GM18519 (cell line): ENCODE results near the gene CAPZB.

ENCODE experiments used
- ATAC-seq: cut with Tn5 transposase; IDR thresholded peaks from one replicate; pipeline ENCODE4 v1.9.1; 2021; ENCODE audit warnings: mild to moderate bottlenecking, moderate library complexity; ENCODE audit not compliant: unreplicated experiment, low FRiP score

CAPZB gene

GRCh38 chr1:19372602-19373001 is 112.7 kb downstream of the CAPZB start:
- no peak for ATAC-seq

- ATAC-seq: no peak
Measured at GRCh38 chr1:19372136-19372514, 113.2 kb downstream of the CAPZB start.

GRCh38 chr1:19371226-19372135 is 113.9 kb downstream of the CAPZB start:
- no peak for ATAC-seq

GRCh38 chr1:19370453-19371170 is 114.7 kb downstream of the CAPZB start:
- ATAC-seq: no peak

- no peak for ATAC-seq
Measured at GRCh38 chr1:19369396-19370090, 115.8 kb downstream of the CAPZB start.

DNA sequence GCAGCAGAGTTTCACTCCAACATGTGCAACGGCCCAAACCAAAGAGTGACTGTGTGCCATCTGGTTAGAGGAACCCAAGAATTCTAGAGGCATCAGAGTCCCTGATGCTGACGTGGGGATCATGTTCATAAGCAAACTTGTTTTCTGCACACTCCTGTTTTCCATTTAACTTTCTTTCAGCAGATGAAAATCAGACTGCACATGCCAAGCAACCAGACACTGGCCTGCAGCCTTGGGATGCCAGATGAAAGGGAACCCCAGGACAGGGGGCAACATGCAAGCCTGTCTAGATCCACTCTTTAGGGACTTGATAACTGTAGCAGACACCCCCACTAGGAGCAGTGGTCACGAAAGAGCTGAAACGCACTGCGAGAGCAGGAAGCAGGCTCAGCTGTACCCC is 116.4 kb downstream of the CAPZB start:
- no peak for ATAC-seq

- ATAC-seq: no peak
Measured at GRCh38 chr1:19368050-19368449, 117.3 kb downstream of the CAPZB start.

GRCh38 chr1:19367584-19368041 is 117.7 kb downstream of the CAPZB start:
- ATAC-seq: no peak

GRCh38 chr1:19366599-19367536 is 118.5 kb downstream of the CAPZB start:
- ATAC-seq: no peak

GRCh38 chr1:19365721-19366120 is 119.6 kb downstream of the CAPZB start:
- ATAC-seq: no peak

DNA sequence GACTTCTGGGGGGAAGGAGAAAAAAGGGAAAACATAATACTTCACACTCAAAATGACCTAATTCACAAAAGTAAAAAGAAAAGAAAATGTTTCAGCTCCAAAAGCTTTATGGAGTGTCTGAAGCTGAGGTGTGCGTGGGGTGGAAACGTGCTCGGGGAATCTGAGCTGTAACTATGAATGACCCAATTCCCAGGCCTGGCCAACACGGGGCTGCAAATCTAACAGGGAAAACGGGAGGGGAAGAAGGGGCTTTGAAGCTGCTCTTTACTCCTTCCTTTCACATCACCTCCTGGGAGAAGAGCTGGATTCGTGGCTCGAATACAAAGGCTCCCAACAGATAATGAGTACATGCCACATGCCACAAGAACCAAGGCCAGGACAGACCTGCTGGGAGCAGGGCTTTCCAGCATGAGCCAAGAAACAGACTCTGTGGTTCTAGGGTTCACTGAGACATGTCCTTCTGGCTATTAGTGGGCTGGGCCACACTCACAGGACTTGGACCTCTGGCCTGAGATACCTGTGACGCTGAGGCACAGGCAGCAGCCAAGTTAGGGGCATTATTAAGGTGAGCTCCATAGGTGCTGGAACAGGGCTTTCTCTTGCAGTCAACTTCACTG is 121.7 kb downstream of the CAPZB start:
- no peak for ATAC-seq

- no peak for ATAC-seq
Measured at GRCh38 chr1:19361611-19362147, 123.7 kb downstream of the CAPZB start.

DNA sequence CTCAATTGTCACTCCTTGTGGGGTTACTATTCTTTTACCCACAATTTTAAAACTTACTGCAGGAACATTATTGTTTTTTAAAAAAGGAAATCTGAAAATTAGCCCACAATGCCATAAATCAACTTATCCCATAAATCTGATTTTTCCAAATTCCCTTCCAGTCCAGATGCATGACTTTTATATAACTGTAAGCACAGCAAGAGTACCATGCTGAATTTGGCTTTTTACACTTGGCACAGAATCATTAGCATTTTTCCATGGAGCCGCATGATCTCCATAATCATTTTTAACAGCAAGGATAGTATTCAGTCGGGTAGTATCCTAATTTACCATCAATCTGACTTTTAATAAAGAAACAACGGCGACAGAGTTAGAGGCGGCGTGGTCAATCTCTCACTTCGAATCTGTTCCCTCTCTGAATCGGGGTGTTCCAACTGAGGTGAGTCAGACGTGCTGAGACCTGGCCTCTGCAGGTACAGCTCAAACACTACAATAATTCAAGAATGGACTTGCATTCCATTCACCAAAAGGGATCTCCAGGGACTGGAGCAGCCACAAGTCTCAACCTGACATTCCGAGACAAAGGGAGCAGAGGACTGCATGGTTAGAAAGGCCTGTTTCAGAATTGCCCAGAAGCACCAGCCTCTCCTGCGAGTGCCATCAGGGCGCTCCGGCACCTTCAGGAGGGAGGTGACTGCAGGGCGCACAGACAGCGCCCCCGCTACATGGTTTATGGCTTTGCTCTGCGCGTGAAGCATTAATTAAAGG is 124.3 kb downstream of the CAPZB start:
- no peak for ATAC-seq

DNA sequence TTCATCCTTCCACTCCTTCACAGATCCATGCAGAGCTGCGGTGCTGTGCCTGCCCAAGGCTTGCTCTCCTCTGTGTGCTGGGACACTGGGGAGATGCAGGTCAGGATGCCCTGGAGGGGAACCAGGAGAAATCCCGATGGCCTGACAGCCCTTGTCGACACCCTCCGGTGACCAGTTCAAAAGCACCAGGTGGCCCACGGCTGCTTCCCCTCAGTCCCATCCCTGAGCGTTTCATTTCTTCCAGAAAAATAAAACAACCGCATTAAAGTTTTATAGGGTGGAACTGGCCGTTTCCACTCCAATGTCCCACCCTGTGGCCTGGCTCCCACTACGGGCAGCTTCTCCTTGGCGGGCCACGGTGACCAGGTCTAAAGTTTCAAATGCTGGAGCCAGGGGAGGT is 124.9 kb downstream of the CAPZB start:
- ATAC-seq: no peak

DNA sequence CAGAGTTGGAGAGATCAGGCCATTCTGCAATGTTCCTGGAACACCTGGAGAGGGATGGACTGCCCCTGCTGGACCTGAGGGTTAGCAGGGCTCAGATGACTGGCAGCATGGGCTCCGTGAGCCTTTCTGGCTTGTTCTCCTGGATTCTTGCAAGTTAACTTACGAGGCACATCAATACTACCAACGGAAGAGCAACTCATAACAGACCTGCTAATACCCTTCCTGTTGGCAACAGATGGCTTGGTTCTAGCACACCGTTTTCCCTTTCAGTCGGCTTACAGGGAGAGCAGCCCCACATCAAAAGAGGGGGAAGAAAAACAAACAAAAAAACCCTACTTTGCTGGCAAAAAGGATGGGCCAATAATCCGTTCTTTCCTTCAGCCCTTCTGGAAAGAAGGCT is 125.3 kb downstream of the CAPZB start:
- no peak for ATAC-seq

- no peak for ATAC-seq
Measured at GRCh38 chr1:19359357-19359756, 126.0 kb downstream of the CAPZB start.

- ATAC-seq: no peak
Measured at GRCh38 chr1:19358710-19359109, 126.6 kb downstream of the CAPZB start.

DNA sequence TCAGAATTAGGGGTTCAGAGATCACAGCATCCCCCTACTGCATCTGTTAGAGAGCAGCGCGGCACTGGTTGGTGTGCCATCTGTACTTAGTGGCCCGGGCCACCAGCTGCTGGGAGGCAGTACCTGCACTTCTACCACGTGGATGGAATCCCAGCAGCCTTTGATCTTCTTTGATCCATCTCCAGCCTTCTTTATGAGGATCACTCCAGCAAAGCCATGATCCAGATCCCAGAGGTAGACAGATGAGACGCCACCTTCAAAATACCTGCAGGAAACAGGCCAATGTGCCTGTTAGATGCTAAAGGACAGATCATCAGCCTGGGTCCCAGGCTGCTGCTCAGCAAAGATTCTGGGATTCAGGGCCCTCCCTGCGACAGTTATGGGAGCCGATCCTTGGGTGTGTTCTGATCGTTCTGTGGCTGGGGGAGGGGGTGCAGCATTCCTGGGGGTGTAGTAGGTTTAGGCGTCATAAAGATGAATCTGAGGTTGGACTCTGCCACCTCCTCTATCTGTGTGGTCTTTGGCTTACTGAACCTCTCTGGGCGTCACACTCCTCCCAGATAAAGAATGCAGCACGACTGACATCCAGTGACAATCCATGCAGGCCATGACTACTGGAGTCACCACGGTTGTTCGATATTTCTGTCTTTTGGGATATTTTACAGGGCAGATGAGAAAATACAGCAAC is 127.9 kb downstream of the CAPZB start:
- no peak for ATAC-seq
